H7 (cell line): ENCODE results near the gene BMP2. TPM values are rescaled to one million over a fixed set of nuclear protein-coding genes. Genes with fewer than 3 reads are reported as not detected.
A peak's percentile ranks its signal among the peaks of the same experiment; 100 is the strongest.

Experiments
- DNase-seq: peaks from one replicate; pipeline ENCODE4 v3.0.0; 2012
- H3K27me3 ChIP-seq: 2 replicates; pipeline ENCODE4 v1.6.0; 2011; ENCODE audit warnings: mild to moderate bottlenecking, low read length; ENCODE audit not compliant: control insufficient read depth, insufficient read depth
- H3K36me3 ChIP-seq: replicated peaks from 2 replicates; pipeline ENCODE4 v1.5.1; 2011; ENCODE audit warnings: low read length; ENCODE audit not compliant: control insufficient read depth, insufficient read depth
- H3K4me3 ChIP-seq: 2 replicates; pipeline ENCODE4 v1.5.1; 2011; ENCODE audit warnings: low read depth, mild to moderate bottlenecking, control low read depth, low read length, moderate library complexity; ENCODE audit not compliant: insufficient read depth
- total RNA-seq: library from RNA; depleted of rRNA; stranded (reverse); fragments of >200 nt; shearing (Covaris generic); gene quantifications from 2 replicates; pipeline ENCODE4 v1.2.3, GENCODE V29; 2014

The BMP2 gene
- total RNA-seq, 1 experiment from 2014 or later = 13.0 TPM

DNA sequence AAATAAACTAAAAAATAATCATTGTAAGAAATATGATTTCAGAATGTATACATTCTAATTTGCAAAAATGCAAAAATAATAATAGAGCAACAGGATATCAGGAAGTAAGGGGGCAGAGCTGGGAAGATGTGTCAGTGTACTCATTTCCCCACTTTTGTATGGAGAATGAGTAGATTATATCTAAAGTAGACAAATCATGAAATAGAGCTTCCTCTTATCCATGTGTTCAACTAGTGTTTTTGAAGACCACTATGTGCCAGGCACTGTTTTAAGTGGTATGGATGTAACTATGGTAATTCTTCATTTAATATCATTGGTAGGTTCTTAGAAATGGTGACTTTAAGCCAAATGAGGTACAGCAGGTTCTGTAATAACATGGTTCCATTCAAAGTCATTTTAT, 17.0 kb upstream of the BMP2 start:
- Histone ChIP-seq H3K36me3 (no peaks in the 10 kb centered on the region), H3K27me3 (no peaks in the 10 kb centered on the region), H3K4me3 (no peak overlapping the region)
- no peak for DNase-seq

DNA sequence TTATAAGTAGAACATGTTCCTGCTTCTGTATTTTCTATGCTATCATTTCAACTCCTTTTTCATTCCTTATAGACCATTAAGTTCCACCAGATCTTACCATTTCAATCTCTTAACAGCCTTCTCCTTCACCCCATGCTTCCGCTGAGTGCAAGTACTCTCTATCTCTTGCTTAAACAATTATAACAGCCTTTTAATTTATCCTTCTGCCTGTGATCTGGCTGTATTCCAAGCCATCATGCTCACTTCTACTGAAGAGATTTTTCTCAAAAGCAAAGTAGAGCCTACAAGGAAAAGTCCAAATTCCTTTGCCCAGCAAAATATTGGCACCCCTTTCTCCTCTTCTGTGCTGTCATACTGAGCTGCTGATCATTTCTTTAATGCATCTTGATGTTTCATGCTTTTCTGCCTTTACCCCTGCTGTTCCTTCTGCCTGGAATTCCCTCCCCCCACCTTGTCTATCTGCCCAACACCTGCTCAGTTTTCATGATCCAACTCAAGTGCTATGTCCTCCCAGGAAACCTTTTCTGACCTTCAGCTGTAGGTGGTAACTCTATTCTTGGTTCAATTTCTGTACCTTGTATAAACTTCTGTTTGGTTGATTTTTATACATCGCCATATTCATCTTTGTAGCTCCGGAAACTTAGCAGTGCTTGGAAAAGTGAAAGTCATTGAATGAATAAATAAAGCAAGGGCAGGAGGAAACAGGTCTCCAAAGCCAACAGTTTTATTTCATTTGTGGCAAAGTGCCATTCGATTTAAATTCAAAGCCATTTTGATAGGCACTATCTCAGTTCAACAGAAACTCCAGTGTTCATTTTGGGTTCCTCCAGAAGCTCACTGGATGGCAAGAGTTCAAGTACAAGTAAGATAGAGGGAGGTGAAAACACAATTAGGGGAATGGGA, 10.5 kb upstream of the BMP2 start:
- Histone ChIP-seq H3K27me3 (no peaks in the 10 kb centered on the region), H3K36me3 (no peaks in the 10 kb centered on the region), H3K4me3 (no peak overlapping the region)
- DNase-seq = no peak

DNA sequence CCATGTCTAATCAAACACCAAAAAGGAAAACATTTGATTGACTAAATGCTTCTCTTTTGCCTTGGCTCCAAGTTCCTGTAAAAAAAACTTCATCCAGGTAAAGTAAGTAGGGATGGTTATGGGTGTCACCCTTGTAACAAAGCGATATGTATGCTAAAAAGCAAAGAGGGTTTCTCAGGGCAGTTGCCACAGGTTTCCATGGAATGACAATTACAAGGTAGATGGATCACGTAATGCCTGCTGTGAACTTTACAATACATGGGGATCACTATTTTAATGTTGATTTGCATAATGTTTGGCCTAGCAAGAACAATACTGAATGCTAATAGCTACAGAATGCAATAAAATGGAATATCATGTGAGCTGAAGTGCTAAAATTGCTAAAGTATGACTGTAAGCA, 2.9 kb upstream of the BMP2 start:
- no peak for DNase-seq
- H3K27me3 ChIP-seq = peaks cover 26% of the 10 kb centered on the region
- no peaks in the 10 kb centered on the region for H3K36me3 ChIP-seq
- no peak overlapping the region for H3K4me3 ChIP-seq

DNA sequence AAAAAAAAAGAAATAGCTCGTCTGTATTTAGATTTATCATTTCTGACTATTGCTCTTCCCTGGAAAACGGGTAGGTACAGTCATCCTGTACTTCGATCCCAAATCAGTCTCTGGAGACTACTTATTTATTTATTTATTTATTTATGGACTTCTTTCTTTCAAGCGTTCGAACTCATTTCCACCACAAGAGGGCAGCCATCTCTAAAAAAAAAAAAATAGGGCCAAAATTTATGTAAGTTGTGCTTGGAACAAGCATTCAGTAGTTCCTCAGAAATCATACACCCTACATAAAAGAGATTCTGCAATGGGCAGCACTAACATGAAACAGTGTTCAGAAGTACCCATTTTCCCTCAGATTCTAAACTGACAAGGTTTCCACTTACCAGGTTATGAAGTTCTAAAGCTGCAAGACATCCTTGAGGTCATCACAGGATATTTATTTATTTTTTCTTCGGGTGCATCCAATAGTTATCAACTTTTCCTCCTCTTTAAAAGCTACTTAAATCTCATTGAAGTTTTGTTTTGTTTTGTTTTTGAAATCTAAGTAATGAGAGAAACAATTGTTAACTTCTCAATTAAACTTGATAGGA, 1.9 kb upstream of the BMP2 start:
- H3K27me3 ChIP-seq = peaks cover 36% of the 10 kb centered on the region
- DNase-seq = peak; percentile 22
- no peak overlapping the region for H3K4me3 ChIP-seq

DNA sequence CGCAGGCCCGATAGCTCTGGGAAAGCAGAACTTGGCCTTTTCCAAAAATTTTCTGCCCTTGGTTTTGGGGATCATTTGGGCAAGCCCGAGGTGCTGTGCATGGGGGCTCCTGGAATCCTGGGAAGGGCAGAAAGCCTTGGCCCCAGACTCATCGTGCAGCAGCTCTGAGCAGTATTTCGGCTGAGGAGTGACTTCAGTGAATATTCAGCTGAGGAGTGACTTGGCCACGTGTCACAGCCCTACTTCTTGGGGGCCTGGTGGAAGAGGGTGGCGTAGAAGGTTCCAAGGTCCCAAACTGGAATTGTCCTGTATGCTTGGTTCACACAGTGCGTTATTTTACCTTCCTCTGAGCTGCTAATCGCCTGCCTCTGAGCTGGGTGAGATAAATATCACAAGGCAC, 1.1 kb upstream of the BMP2 start:
- H3K4me3 ChIP-seq = no peak overlapping the region
- no peaks in the 10 kb centered on the region for H3K36me3 ChIP-seq
- no peak for DNase-seq
- peaks cover 45% of the 10 kb centered on the region for H3K27me3 ChIP-seq

More for the DNA sequence above, 1.9 kb upstream of the BMP2 start:
- H3K36me3 ChIP-seq = no peaks in the 10 kb centered on the region

DNA sequence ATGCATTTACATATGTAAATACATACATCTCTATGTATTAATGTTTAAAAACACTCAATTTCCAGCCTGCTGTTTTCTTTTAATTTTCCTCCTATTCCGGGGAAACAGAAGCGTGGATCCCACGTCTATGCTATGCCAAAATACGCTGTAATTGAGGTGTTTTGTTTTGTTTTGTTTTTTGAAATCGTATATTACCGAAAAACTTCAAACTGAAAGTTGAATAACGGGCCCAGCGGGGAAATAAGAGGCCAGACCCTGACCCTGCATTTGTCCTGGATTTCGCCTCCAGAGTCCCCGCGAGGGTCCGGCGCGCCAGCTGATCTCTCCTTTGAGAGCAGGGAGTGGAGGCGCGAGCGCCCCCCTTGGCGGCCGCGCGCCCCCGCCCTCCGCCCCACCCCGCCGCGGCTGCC, 355 bp upstream of the BMP2 start:
- Histone ChIP-seq H3K4me3 (peak overlapping the region; percentile 73), H3K36me3 (no peaks in the 10 kb centered on the region), H3K27me3 (peaks cover 47% of the 10 kb centered on the region)
- DNase-seq = no peak

DNA sequence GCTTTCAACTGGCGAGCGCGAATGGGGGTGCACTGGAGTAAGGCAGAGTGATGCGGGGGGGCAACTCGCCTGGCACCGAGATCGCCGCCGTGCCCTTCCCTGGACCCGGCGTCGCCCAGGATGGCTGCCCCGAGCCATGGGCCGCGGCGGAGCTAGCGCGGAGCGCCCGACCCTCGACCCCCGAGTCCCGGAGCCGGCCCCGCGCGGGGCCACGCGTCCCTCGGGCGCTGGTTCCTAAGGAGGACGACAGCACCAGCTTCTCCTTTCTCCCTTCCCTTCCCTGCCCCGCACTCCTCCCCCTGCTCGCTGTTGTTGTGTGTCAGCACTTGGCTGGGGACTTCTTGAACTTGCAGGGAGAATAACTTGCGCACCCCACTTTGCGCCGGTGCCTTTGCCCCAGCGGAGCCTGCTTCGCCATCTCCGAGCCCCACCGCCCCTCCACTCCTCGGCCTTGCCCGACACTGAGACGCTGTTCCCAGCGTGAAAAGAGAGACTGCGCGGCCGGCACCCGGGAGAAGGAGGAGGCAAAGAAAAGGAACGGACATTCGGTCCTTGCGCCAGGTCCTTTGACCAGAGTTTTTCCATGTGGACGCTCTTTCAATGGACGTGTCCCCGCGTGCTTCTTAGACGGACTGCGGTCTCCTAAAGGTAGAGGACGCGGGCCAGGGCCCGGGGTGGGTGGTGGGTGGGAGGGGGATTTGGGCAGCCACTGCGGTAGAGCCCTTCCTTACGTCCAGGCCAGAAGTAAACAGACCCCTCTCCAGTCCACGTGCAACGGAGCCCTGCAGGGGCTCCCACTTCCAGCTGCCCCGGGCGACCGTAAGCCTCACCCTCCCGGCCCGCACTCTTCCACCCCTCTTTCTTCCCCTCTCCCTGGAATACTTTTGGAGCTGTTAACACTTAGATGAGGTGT, 998 bp downstream of the BMP2 start:
- Histone ChIP-seq H3K4me3 (peak overlapping the region; percentile 73), H3K27me3 (peaks cover 47% of the 10 kb centered on the region), H3K36me3 (no peaks in the 10 kb centered on the region)
- peak; percentile 66 for DNase-seq

DNA sequence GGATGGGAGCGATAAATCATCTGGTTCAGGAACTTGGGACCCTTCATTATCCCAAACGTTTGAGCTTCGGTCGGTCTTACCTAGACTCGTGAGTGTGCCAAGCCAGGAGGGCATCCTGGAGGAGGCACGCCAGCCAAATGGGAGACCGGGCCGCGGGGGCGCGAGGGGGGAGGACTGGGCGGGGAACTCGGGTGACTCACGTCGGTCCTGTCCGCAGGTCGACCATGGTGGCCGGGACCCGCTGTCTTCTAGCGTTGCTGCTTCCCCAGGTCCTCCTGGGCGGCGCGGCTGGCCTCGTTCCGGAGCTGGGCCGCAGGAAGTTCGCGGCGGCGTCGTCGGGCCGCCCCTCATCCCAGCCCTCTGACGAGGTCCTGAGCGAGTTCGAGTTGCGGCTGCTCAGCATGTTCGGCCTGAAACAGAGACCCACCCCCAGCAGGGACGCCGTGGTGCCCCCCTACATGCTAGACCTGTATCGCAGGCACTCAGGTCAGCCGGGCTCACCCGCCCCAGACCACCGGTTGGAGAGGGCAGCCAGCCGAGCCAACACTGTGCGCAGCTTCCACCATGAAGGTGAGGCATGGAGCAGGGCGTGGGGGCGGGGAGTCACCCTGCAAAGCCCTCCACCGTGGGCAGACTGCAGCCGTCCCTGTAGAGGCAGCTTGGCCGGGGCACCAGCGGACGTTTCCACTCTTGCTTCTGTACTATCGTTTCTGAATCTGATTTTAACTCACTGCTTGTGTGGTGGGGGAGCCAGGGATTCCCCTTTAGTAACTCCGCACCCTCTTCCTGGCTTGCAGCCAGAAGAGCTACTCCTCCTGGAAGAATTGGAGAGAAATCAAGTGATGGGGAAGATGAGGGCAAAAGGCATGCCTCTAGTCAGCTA, 2.7 kb downstream of the BMP2 start:
- peaks cover 47% of the 10 kb centered on the region for H3K27me3 ChIP-seq
- H3K36me3 ChIP-seq = no peaks in the 10 kb centered on the region
- DNase-seq = peak; percentile 74
- H3K4me3 ChIP-seq = peak overlapping the region; percentile 73

DNA sequence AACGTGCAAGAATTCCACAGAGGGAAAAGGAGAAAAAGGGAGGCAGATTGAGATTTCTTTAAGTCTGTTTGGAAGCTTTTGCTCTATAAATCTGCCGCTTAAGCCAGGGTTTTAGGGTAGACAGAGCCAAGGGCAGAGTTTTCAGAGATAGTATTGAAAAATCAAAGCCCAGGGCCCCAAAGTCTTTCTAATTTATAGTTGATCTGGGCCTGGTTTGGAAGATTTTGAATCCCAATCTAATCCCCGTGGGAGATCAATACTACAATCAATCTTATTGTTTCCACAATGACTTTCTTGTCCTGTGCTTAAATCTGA, 3.3 kb downstream of the BMP2 start:
- Histone ChIP-seq H3K4me3 (peak overlapping the region; percentile 73), H3K27me3 (peaks cover 47% of the 10 kb centered on the region), H3K36me3 (no peaks in the 10 kb centered on the region)
- DNase-seq = no peak

DNA sequence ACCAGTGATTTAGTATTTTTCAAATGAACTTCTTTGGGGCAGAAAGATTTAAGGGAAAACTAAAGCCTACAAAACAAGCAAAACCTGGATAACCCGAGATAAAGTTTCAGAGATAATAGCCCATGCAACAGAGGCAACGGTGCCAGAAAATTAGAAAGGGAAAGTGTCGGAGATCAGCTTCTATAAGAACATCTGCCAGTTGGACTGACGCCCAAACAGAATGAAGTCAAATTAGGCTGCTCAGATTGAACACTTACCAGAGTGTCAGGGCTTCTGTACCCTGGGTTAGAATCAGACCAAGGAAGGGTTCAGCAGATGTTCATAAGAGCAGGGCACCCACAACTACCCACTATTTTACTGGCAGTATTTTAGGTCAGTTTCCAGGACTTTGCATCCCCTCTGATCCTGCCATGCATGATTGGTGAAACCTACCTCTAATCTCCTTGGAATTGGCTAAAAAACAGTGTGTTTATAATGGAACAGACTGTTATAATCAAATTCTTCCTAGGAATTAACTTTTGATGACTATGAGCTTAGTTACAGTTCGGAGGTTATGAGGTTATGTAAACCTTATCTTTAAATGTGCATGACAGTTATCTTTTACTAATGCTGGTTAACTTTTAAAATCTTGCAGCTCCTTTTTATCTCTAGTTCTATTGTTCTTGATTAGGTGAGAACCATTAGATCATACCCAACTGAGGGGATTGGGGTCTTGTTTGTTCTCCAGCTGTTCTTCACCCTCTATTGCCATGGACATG, 13.1 kb downstream of the BMP2 start:
- no peaks in the 10 kb centered on the region for H3K36me3 ChIP-seq
- no peak overlapping the region for H3K4me3 ChIP-seq
- no peak for DNase-seq
- H3K27me3 ChIP-seq = no peaks in the 10 kb centered on the region

DNA sequence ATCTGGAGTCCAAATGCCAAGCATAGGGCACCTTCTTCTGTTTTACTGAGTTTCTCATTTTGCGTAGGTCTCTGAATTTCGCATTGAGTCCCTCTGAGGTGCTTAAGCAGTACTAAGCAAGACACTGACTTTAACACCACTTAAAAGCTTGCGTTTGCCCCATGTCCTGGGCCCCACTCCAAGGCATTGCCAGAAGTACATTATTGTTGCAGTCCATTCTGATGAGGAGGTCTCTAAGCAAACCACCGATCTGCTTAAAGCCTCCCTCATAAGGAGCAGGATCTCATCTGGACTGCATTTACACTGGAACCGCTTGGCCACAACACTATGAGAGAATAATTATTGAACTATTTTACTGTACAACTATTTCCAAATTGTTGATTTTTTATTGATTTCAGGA, 16.3 kb downstream of the BMP2 start:
- no peaks in the 10 kb centered on the region for H3K36me3 ChIP-seq
- H3K4me3 ChIP-seq = no peak overlapping the region
- no peaks in the 10 kb centered on the region for H3K27me3 ChIP-seq
- no peak for DNase-seq

DNA sequence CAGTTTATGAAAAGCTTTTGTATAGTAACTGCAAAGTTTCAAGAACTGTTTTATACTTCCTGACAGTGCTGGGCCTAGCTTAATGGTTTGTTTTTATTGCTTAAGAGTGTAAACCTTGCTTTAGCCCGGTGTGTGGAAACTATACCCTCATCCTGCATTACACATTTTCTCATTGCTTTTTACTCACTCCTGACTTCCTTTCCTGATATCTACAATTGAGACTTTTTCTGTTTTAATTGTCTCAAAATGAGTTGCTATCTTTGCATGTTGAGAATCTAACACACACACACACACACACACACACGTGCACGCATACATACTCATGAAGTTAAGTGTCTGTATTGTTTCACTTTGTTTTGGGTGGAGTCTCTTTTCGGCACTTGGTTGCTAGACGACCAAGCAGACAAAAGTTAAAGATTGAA, 16.7 kb downstream of the BMP2 start:
- no peaks in the 10 kb centered on the region for H3K36me3 ChIP-seq
- no peak for DNase-seq

DNA sequence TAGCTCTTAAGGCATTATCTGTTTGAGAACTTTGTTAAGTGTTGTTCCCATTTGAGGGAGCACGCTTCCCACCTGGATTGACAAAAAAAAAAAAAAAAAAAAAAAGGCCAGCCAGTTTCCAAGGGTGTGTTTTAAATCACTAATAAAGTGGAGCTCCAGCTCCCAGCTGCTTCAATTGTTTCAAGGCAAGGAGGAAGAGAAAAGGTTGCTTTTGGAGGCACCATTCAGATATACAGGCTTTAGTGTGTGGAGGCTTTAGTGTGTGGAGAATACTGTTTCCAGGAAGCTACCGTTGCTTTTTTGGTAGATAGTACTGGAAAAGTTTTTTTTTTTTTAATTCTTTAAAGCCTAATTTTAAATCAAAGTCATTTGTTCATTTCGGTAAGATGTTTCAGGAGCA, 17.3 kb downstream of the BMP2 start:
- Histone ChIP-seq H3K36me3 (no peaks in the 10 kb centered on the region), H3K4me3 (no peak overlapping the region), H3K27me3 (no peaks in the 10 kb centered on the region)
- no peak for DNase-seq

More for the DNA sequence above, 16.7 kb downstream of the BMP2 start:
- H3K27me3 ChIP-seq = no peaks in the 10 kb centered on the region
- H3K4me3 ChIP-seq = no peak overlapping the region
